OCI-LY3 (cell line): ENCODE data around the gene RNF2.

ENCODE experiments used
- H2AFZ ChIP-seq: fragments of 200-600, 300-600 bp; shearing (Covaris generic); 2 replicates; pipeline ENCODE4 v1.6.0; 2014; ENCODE audit warnings: antibody characterized with exemption, low read depth, low read length
- H3K27ac ChIP-seq: fragments of 200-600, 300-600 bp; sonication (generic); 2 replicates; pipeline ENCODE4 v1.5.1; 2014; ENCODE audit warnings: mild to moderate bottlenecking, low read length, moderate library complexity, mixed read lengths
- H3K27me3 ChIP-seq: fragments of 200-600, 300-600 bp; sonication (generic); 2 replicates; pipeline ENCODE4 v1.6.1; 2014; ENCODE audit warnings: low read depth, low read length, mixed read lengths
- H3K36me3 ChIP-seq: fragments of 200-600, 300-600 bp; sonication (generic); replicated peaks from 2 replicates; pipeline ENCODE3; 2014; ENCODE audit warnings: low read depth, low read length, mixed read lengths
- H3K4me1 ChIP-seq: fragments of 300-600, 200-600 bp; sonication (generic); 2 replicates; pipeline ENCODE4 v1.6.1; 2014; ENCODE audit warnings: low read length, mixed read lengths
- H3K4me2 ChIP-seq: fragments of 200-600, 300-600 bp; sonication (generic); 2 replicates; pipeline ENCODE4 v1.6.1; 2014; ENCODE audit warnings: low read length, mixed read lengths
- H3K4me3 ChIP-seq: fragments of 300-600, 200-600 bp; sonication (generic); 2 replicates; pipeline ENCODE4 v1.5.1; 2014; ENCODE audit warnings: antibody characterized with exemption, mild to moderate bottlenecking, low read length, moderate library complexity
- H3K79me2 ChIP-seq: fragments of 300-600, 200-600 bp; shearing (Covaris generic); 2 replicates; pipeline ENCODE4 v1.6.1; 2014; ENCODE audit warnings: mild to moderate bottlenecking, low read length, mixed read lengths
- H3K9ac ChIP-seq: fragments of 300-600, 200-600 bp; shearing (Covaris generic); 2 replicates; pipeline ENCODE4 v1.6.0; 2014; ENCODE audit warnings: mild to moderate bottlenecking, low read length, moderate library complexity
- H3K9me3 ChIP-seq: fragments of 200-600, 300-600 bp; shearing (Covaris generic); 2 replicates; pipeline ENCODE4 v1.6.1; 2014; ENCODE audit warnings: low read length, mixed read lengths; ENCODE audit not compliant: insufficient read depth
- H4K20me1 ChIP-seq: fragments of 200-600, 300-600 bp; sonication (generic); 2 replicates; pipeline ENCODE4 v1.6.1; 2016; ENCODE audit warnings: low read length, mixed read lengths; ENCODE audit not compliant: insufficient read depth
- EZH2phosphoT487 ChIP-seq: fragments of 200-600 bp; shearing (Covaris generic); IDR thresholded peaks from 2 replicates; pipeline ENCODE4 v1.6.1; 2018; ENCODE audit warnings: antibody characterized with exemption, mixed run types, low read depth
- TF ChIP-seq, protein P1 (sequence below): fragments of 200-600, 300-600 bp; sonication (generic); IDR thresholded peaks from 2 replicates; pipeline ENCODE4 v1.5.1; 2014; ENCODE audit warnings: antibody characterized with exemption, low read length, low read depth

The RNF2 gene

DNA sequence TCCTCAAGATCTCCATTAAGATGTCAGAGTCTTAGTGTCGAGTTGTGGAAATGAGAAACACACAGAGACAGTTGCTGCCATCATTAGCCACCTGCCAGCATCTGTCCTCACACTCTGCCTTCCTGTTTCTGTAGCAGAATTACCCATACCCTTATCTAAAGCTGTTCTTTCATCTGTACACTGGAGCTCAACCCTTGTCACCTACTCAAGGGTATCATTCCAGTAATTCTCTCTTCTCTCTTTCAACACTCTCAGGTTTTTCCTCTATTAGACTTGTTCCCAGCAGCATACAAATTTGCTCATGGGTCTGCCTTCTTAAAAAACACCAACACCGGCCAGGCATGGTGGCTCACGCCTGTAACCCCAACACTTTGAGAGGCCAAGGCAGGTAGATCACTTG, 27.4 kb upstream of the RNF2 start:
- H3K9ac ChIP-seq, result no peak overlapping the region
- no peaks in the 10 kb centered on the region for H3K79me2 ChIP-seq
- TF ChIP-seq, protein P1, sequence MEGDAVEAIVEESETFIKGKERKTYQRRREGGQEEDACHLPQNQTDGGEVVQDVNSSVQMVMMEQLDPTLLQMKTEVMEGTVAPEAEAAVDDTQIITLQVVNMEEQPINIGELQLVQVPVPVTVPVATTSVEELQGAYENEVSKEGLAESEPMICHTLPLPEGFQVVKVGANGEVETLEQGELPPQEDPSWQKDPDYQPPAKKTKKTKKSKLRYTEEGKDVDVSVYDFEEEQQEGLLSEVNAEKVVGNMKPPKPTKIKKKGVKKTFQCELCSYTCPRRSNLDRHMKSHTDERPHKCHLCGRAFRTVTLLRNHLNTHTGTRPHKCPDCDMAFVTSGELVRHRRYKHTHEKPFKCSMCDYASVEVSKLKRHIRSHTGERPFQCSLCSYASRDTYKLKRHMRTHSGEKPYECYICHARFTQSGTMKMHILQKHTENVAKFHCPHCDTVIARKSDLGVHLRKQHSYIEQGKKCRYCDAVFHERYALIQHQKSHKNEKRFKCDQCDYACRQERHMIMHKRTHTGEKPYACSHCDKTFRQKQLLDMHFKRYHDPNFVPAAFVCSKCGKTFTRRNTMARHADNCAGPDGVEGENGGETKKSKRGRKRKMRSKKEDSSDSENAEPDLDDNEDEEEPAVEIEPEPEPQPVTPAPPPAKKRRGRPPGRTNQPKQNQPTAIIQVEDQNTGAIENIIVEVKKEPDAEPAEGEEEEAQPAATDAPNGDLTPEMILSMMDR, result no peak
- no peak for TF ChIP-seq EZH2phosphoT487
- no peak overlapping the region for H2AFZ ChIP-seq
- H3K36me3 ChIP-seq, result no peaks in the 10 kb centered on the region
- no peaks in the 10 kb centered on the region for H4K20me1 ChIP-seq
- H3K27ac ChIP-seq, result peak overlapping the region; percentile 52
- H3K4me1 ChIP-seq, result peaks cover 16% of the 10 kb centered on the region
- peak overlapping the region; percentile 22 for H3K4me2 ChIP-seq
- H3K27me3 ChIP-seq, result no peaks in the 10 kb centered on the region
- H3K9me3 ChIP-seq, result no peaks in the 10 kb centered on the region
- H3K4me3 ChIP-seq, result no peak overlapping the region

DNA sequence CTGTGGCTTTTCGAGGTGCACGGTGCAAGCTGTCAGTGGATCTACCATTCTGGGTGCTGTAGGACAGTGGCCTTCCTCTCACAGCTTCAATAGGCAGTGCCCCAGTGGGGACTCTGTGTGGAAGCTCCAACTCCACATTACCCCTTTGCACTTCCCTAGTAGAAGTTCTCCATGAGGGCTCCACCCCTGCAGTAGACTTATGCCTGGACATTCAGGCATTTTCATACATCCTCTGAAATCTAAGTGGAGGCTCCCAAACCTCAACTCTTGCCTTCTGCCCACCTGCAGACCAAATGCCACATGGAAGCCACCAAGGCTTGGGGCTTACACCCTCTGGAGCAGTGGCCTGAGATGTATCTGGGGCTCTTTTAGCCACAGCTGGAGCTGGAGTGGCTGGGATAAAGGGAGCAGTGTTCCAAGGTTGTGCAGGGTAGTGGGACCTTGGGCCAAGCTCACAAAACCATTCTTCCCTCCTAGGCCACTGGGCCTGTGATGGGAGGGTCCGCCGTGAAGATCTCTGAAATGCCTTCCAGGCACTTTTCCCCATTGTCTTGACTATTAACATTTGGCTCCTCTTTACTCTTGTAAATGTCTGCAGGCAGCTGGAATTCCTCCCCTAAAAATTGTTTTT, 18.0 kb upstream of the RNF2 start:
- H3K79me2 ChIP-seq, result no peaks in the 10 kb centered on the region
- H3K9ac ChIP-seq, result no peak overlapping the region
- peaks cover 3% of the 10 kb centered on the region for H3K36me3 ChIP-seq
- H3K27me3 ChIP-seq, result no peaks in the 10 kb centered on the region
- no peak overlapping the region for H2AFZ ChIP-seq
- H3K9me3 ChIP-seq, result peaks cover 15% of the 10 kb centered on the region
- H4K20me1 ChIP-seq, result no peaks in the 10 kb centered on the region
- TF ChIP-seq, protein P1, result no peak
- TF ChIP-seq EZH2phosphoT487, result no peak
- H3K4me3 ChIP-seq, result no peak overlapping the region
- no peak overlapping the region for H3K4me2 ChIP-seq
- no peaks in the 10 kb centered on the region for H3K4me1 ChIP-seq
- H3K27ac ChIP-seq, result no peak overlapping the region

- TF ChIP-seq, protein P1, result no peak
- TF ChIP-seq EZH2phosphoT487, result no peak
- Histone ChIP-seq H2AFZ (no peak overlapping the region), H3K9ac (no peak overlapping the region), H3K36me3 (no peaks in the 10 kb centered on the region), H3K4me2 (no peak overlapping the region), H3K4me1 (no peaks in the 10 kb centered on the region), H3K4me3 (no peak overlapping the region), H3K27ac (no peak overlapping the region), H3K9me3 (no peaks in the 10 kb centered on the region), H4K20me1 (no peaks in the 10 kb centered on the region), H3K27me3 (no peaks in the 10 kb centered on the region), H3K79me2 (no peaks in the 10 kb centered on the region)
Measured at GRCh38 chr1:185033686-185034085, 11.7 kb upstream of the RNF2 start.

DNA sequence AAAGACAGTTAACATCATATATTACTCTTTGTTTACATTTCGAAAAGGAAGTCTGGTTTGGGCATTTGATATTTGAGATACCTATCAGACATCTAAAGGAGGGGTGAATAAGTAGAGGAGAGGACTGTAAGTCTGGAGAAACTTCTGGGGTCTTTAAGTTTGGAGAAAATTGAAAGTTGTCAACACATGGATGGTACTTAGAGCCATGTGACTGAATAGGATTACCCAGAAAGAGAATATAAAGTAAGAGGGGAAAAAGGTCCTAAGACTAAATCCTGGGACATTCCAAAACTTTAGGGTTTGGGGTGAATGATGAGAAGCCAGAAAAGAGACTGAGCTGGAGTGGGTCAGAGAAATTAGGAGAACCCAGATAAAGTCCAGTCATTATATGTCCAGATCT, 10.1 kb upstream of the RNF2 start:
- TF ChIP-seq EZH2phosphoT487, result no peak
- TF ChIP-seq, protein P1, result no peak
- H3K79me2 ChIP-seq, result no peaks in the 10 kb centered on the region
- H3K4me1 ChIP-seq, result no peaks in the 10 kb centered on the region
- H4K20me1 ChIP-seq, result no peaks in the 10 kb centered on the region
- H3K9me3 ChIP-seq, result no peaks in the 10 kb centered on the region
- no peak overlapping the region for H3K4me3 ChIP-seq
- H3K4me2 ChIP-seq, result no peak overlapping the region
- H3K27ac ChIP-seq, result no peak overlapping the region
- no peaks in the 10 kb centered on the region for H3K36me3 ChIP-seq
- H3K27me3 ChIP-seq, result no peaks in the 10 kb centered on the region
- no peak overlapping the region for H3K9ac ChIP-seq
- H2AFZ ChIP-seq, result no peak overlapping the region
